HUDEP-2 (cell line): ENCODE results near the gene ZNF705A.
A peak's percentile ranks its signal among the peaks of the same experiment; 100 is the strongest.
"Not testable (repeated sequence)": the region's sequence is repeated elsewhere in the genome, so short reads cannot be mapped to it uniquely, and the experiment has no call there.

Source experiments
- DNase-seq, 76 experiments: peaks; one replicate each; lab custom pipeline; 2025; ENCODE audit not compliant: unreplicated experiment in 76 of 76; lab: John Stamatoyannopoulos, UW

Gene ZNF705A

GRCh38 chr12:8156845-8157244, at the start of gene ZNF705A:
Gene ZNF705A (plus strand): TSS chr12:8157015. CDS start chr12:8172626, 15,611 bp downstream.
- no peak for DNase-seq

DNA sequence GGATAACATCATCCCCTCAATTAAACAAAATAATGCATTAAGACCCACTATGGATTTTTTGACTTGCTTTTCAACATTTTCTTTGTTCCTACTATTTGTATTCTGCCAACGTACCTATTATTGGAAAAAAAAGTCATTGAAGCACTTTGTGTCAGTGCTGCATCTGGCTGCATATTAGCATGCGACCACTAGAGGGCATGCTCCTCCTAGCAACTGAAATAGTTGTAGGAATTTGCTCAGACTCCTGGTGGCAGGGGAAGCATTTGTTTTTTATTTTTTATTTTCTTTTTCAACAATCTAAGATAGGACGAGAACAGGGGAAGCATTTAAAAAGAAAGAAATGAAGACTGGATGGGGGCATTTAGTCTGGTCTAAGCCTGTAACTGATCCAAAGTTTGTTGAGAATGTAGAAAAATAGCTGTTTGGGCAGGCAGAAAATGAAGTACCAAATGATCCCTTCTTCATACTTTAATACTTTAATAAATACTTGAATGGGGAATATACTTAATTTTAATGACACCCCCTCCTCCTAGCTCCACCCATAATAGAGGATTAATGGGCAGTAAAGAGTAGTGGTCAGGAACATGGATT, 47.9 kb upstream of the ZNF705A start:
- DNase-seq, result peak in 64 of 76 experiments; percentile 5 to 76 (median 48)

- DNase-seq, result not testable (repeated sequence)
Measured at GRCh38 chr12:8113117-8113516, 43.7 kb upstream of the ZNF705A start.

- DNase-seq, result no peak
Measured at GRCh38 chr12:8120072-8120713, 36.6 kb upstream of the ZNF705A start.

DNA sequence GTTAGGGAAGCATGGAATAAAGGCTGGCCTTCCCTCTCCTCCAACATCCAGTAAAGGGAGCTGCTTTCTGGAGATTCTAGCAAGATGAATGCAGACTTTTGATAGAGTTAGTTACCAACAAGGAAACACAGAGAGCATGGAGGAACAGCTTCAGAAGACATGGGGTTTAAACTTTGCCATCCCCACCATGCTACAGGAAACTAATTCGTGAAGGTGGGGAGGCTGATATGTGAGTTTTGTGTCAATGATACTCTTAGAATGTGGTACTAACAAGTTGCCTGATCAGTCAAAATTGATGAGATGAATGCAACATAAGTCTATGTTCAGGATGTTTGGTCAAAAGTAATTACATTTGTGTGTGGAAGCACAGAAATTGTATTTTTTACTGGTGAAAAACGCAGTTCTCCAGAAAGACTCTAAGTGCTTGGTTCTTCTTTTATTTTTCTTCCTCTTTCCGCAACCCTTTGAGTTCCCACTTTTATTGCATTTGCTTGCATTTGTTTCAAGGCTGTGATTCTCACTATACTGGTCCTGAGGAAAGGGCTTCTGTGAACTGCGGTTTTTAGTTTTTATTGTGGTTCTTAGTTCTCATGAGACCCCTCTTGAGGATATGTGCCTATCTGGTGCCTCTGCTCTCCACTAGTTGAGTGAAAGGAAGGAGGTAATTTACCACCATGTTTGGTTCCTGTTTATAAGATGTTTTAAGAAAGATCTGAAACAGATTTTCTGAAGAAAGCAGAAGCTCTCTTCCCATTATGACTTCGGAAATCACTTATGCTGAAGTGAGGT, 33.5 kb upstream of the ZNF705A start, which contains the start of gene CLEC4A:
TSS of gene CLEC4A (plus strand) at position 494 of the 789 bp plus-strand sequence. CDS start at position 756, 262 bp downstream.
- DNase-seq, result no peak

GRCh38 chr12:8127138-8127537, 29.7 kb upstream of the ZNF705A start:
- no peak for DNase-seq

GRCh38 chr12:8133636-8134397, 23.0 kb upstream of the ZNF705A start:
- DNase-seq, result not testable (repeated sequence)

- not testable (repeated sequence) for DNase-seq
Measured at GRCh38 chr12:8134398-8134930, 22.4 kb upstream of the ZNF705A start.

DNA sequence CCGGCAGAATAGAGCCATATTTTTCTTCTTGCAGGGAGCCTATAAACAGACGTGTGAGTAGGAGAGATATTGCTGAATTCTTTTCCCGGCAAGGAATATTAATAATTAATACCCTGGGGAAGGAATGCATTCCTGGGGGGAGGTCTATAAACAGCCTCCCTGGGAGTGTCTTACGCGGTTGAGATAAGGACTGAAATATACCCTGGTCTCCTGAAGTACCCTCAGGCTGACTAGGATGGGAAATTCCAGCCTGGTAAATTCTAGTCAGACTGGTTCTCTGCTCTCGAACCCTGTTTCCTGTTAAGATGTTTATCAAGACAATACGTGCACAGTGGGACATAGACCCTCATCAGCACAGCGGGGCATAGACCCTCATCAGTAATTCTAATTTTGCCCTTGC, 15.2 kb upstream of the ZNF705A start:
- not testable (repeated sequence) for DNase-seq

GRCh38 chr12:8143261-8143660, 13.6 kb upstream of the ZNF705A start:
- no peak for DNase-seq

DNA sequence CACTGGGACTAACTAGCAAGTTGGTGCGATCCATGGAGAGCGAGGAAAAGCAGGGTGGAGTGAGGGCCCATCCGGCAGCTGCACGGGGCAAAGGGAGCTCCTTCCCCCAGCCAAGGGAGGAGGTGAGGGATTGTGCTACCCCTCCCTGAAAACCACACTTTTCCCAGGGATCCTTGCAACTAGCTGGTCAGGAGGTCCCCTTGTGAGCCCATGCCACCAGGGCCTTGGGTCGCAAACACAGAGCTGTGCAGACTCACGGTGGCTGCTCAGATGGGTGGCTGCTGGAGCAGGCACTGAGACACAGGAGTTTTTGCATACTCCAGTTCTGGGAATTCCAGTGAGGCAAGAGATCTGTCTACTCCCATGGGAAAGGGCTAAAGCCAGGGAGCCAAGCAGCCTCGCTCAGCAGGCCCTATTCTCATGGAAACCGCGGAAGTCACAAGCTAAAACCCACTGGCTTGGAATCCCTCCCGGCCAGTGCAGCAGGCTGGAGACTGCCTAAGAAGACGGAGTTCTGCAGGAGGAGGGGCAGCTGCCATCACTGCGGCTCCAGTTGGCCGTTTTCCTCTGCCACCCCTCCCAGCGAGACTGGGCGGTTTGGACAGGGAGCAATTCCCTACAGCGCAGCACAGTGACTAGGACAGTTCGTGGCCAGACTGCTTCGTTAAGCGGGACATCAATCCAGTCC, 10.9 kb upstream of the ZNF705A start:
- DNase-seq, result no peak

DNA sequence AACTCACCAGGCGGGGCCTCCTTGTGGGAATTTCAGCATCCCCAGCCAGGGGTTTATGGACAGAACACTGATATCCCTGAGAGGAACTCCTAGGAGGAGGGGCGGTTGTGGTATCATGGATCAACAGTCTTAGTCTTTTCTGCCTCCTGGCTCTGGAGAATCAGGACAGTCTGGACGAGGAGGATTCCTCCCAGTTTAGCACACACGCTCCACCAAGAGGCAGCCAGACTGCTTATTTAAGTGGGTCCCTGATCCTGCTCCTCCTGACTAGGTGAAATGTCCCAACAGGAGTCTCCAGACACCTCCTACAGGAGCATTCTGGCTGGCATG, 10.4 kb upstream of the ZNF705A start:
- DNase-seq, result no peak

- no peak for DNase-seq
Measured at GRCh38 chr12:8154526-8154925, 2.3 kb upstream of the ZNF705A start.

DNA sequence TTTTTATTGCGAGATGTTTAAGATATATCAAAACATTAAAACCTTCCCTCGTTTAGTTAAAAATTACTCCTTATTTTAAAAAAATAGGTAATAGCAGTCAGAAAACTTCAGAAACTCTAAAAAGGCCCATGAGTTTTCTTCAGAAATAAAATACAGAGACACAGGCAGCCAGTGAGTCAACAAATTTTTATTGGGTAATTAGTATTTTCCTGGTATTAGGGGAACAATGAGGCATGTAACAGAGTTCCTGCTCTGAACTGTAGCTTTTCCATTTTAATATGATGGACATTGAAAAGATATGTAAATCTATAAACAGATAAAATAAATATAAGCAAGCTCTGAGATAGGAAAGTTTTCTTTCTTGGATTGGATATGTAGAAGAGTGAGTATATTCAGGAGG, 399 bp upstream of the ZNF705A start:
- no peak for DNase-seq

- no peak for DNase-seq
Measured at GRCh38 chr12:8157484-8158198, 826 bp downstream of the ZNF705A start.

GRCh38 chr12:8172911-8173310, 16.1 kb downstream of the ZNF705A start:
- not testable (repeated sequence) for DNase-seq

- DNase-seq, result peak in 61 of 76 experiments; percentile 4 to 68 (median 33)
Measured at GRCh38 chr12:8179989-8180585, 23.3 kb downstream of the ZNF705A start.

DNA sequence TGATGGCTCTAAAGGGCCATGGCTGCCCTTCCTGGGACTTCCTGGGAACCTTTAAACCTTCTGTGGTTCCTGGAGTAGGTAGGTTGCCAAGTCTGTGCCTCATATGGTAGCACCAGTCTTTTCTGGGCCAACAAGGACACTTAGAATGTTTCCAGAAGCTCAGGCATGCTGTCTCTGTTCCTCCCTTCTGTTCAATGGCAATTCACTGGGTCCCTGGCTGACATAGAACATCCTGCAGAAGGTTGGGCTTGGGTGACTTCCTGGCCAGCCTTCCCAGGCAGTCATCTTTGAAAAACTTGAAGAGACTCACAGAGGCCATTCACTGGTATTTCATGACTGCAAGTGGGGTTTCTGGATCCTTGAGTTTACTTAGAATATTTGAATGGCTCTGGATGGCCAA, 24.5 kb downstream of the ZNF705A start:
- DNase-seq, result not testable (repeated sequence)

- DNase-seq, result not testable (repeated sequence)
Measured at GRCh38 chr12:8182923-8183322, 26.1 kb downstream of the ZNF705A start.
